ENCODE data around the gene FAM229A. TPM values are rescaled to one million over a fixed set of nuclear protein-coding genes. Genes with fewer than 3 reads are reported as not detected.

FAM229A gene
- total and polyA plus RNA-seq, 2 donors (not counting 1 experiment from before 2014, with no cell fraction given): 0.77 to 0.99 TPM

- TF ChIP-seq EZH2 (IDR thresholded peaks at IDR 0.05; ENCODE audit: low read length, missing control alignments) (no peak), CTCF (conservative IDR thresholded peaks at IDR 0.05 in 1 of 2, IDR thresholded peaks at IDR 0.05 in 1 of 2; ENCODE audit: low read depth in 1 of 2, low read length in 2 of 2) (no peak)
- Histone ChIP-seq H3K79me2 (ENCODE audit: control insufficient read depth, insufficient read depth, low read length) (peaks cover 20% of the 10 kb centered on the region), H4K20me1 (ENCODE audit: control insufficient read depth, extremely low read depth, insufficient read depth, low read length) (no peaks in the 10 kb centered on the region), H3K4me1 (ENCODE audit: control insufficient read depth, extremely low read depth, insufficient read depth, low read length) (peaks cover 10% of the 10 kb centered on the region), H3K27me3 (ENCODE audit: control insufficient read depth, insufficient read depth, low read length) (no peaks in the 10 kb centered on the region), H3K4me2 (ENCODE audit: extremely low read depth, insufficient read depth, low read length) (peak overlapping the region; percentile 95), H2AFZ (ENCODE audit: low read length) (no peak overlapping the region), H3K27ac (ENCODE audit: insufficient read depth, low read length) (peak overlapping the region; percentile 94), H3K9me3 (ENCODE audit: control insufficient read depth, insufficient read depth, low read depth, low read length) (no peaks in the 10 kb centered on the region), H3K36me3 (ENCODE audit: control insufficient read depth, insufficient read depth, low read length) (peaks cover 1% of the 10 kb centered on the region), H3K4me3 (replicated peaks in 1 of 4; ENCODE audit: control extremely low read depth in 1 of 4, insufficient read depth in 1 of 4, low read depth in 3 of 4, low read length in 4 of 4) (peak overlapping the region; percentile 75 to 91 (median 88)), H3K9ac (ENCODE audit: insufficient read depth, low read length) (no peak overlapping the region)
- DNase-seq (ENCODE audit: low read depth in 2 of 2): peak in 1 of 2 donors; percentile 31
These were observed 30.9 kb upstream of the FAM229A start for GRCh38 chr1:32393136-32393535.

DNA sequence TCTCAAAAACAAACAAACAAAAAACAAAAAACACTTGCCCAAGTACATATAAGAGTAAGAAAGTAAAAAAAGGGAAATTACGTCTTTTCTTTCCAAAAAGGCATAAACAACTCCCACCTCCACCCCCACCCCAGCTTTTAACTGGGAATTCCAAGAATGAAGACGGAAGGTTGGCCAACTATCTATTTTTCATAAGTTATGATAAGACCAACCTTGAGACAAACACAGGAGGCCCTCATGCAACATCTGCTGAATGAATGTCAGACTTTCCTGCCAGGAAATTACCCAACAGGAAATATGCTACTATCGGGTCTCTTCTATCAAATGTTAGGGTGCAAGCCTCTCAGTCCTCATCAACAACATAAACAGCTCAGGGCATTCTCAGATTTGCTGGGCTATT is 30.0 kb upstream of the FAM229A start:
- Histone ChIP-seq H2AFZ (ENCODE audit: low read length) (no peak overlapping the region), H3K27ac (ENCODE audit: insufficient read depth, low read length) (no peak overlapping the region), H3K27me3 (ENCODE audit: control insufficient read depth, insufficient read depth, low read length) (no peaks in the 10 kb centered on the region), H4K20me1 (ENCODE audit: control insufficient read depth, extremely low read depth, insufficient read depth, low read length) (no peaks in the 10 kb centered on the region), H3K79me2 (ENCODE audit: control insufficient read depth, insufficient read depth, low read length) (peaks cover 20% of the 10 kb centered on the region), H3K4me2 (ENCODE audit: extremely low read depth, insufficient read depth, low read length) (no peak overlapping the region), H3K9me3 (ENCODE audit: control insufficient read depth, insufficient read depth, low read depth, low read length) (no peaks in the 10 kb centered on the region), H3K9ac (ENCODE audit: insufficient read depth, low read length) (no peak overlapping the region), H3K4me1 (ENCODE audit: control insufficient read depth, extremely low read depth, insufficient read depth, low read length) (peaks cover 10% of the 10 kb centered on the region), H3K4me3 (replicated peaks in 1 of 4; ENCODE audit: control extremely low read depth in 1 of 4, insufficient read depth in 1 of 4, low read depth in 3 of 4, low read length in 4 of 4) (no peak overlapping the region), H3K36me3 (ENCODE audit: control insufficient read depth, insufficient read depth, low read length) (peaks cover 1% of the 10 kb centered on the region)
- TF ChIP-seq CTCF (conservative IDR thresholded peaks at IDR 0.05 in 1 of 2, IDR thresholded peaks at IDR 0.05 in 1 of 2; ENCODE audit: low read depth in 1 of 2, low read length in 2 of 2) (no peak), EZH2 (IDR thresholded peaks at IDR 0.05; ENCODE audit: low read length, missing control alignments) (no peak)
- DNase-seq (ENCODE audit: low read depth in 2 of 2): no peak

DNA sequence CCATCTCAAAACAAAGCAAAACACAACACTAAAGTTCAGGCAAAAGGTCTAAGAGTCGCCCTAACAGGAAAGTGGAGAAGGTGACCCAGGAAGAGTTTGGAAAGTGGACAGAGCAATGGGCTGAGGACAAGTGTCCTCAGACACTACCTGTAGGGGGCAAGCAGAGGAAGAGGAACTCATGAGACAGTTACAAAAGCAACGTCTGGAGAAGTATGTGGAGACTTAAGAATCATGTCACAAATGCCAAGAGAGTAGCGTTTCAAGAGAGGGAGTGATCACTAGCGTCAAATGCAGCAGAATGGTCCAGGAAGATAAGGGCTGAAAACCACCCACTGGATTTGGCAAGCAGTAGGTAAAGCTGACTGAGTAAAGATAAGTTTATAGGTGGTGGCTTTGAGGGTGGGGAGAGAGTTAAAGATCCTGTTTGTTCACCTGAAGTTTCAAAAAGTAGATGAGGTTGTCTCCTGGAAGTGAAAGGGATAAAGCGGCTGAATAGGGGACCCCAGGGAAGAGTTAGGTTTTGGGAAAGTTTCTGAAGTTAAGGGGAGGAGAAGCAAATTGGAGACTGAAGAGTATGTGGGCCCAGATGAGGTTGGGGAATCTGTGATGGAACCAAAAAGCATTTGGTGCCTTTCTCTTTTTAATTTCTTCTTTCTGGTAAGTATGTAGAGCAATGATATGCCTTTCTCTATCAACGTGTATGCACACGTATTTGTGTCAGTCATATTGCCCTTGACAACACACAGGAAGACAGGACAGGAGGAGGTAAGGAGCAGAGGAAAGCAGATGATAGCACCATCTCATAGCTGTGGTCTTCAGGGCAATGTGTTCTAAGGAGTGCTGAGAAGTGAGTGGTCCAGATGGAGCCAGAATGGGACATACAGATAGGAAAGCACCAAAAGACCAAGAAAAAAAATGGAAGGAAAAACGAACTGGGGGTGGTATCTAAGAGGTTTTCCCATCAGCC is 28.9 kb upstream of the FAM229A start:
- no peak for TF ChIP-seq CTCF (conservative IDR thresholded peaks at IDR 0.05 in 1 of 2, IDR thresholded peaks at IDR 0.05 in 1 of 2; ENCODE audit: low read depth in 1 of 2, low read length in 2 of 2)
- Histone ChIP-seq H3K36me3 (ENCODE audit: control insufficient read depth, insufficient read depth, low read length) (peaks cover 1% of the 10 kb centered on the region), H2AFZ (ENCODE audit: low read length) (no peak overlapping the region), H3K9ac (ENCODE audit: insufficient read depth, low read length) (no peak overlapping the region), H3K9me3 (ENCODE audit: control insufficient read depth, insufficient read depth, low read depth, low read length) (no peaks in the 10 kb centered on the region), H4K20me1 (ENCODE audit: control insufficient read depth, extremely low read depth, insufficient read depth, low read length) (no peaks in the 10 kb centered on the region), H3K27me3 (ENCODE audit: control insufficient read depth, insufficient read depth, low read length) (no peaks in the 10 kb centered on the region), H3K4me2 (ENCODE audit: extremely low read depth, insufficient read depth, low read length) (no peak overlapping the region), H3K27ac (ENCODE audit: insufficient read depth, low read length) (no peak overlapping the region), H3K4me3 (replicated peaks in 1 of 4; ENCODE audit: control extremely low read depth in 1 of 4, insufficient read depth in 1 of 4, low read depth in 3 of 4, low read length in 4 of 4) (no peak overlapping the region), H3K79me2 (ENCODE audit: control insufficient read depth, insufficient read depth, low read length) (peaks cover 20% of the 10 kb centered on the region), H3K4me1 (ENCODE audit: control insufficient read depth, extremely low read depth, insufficient read depth, low read length) (peaks cover 10% of the 10 kb centered on the region)
- DNase-seq (ENCODE audit: low read depth in 2 of 2): no peak
